GM19351 (cell line): ENCODE measurements around the gene HEXIM2.

Source experiments
- ATAC-seq: cut with Tn5 transposase; IDR thresholded peaks from one replicate; pipeline ENCODE4 v1.9.1; 2021; ENCODE audit warnings: mild to moderate bottlenecking, moderate library complexity; ENCODE audit not compliant: unreplicated experiment

The HEXIM2 gene

GRCh38 chr17:45143767-45144198 is 17.9 kb upstream of the HEXIM2 start:
- ATAC-seq, result no peak

- ATAC-seq, result no peak
Measured at GRCh38 chr17:45144199-45145034, 17.3 kb upstream of the HEXIM2 start.

- ATAC-seq, result no peak
Measured at GRCh38 chr17:45145035-45145389, 16.7 kb upstream of the HEXIM2 start.

GRCh38 chr17:45146166-45146565 is 15.5 kb upstream of the HEXIM2 start:
- ATAC-seq, result no peak

GRCh38 chr17:45146592-45146889 is 15.1 kb upstream of the HEXIM2 start:
- no peak for ATAC-seq

- ATAC-seq, result no peak
Measured at GRCh38 chr17:45146890-45147580, 14.6 kb upstream of the HEXIM2 start.

GRCh38 chr17:45147581-45148182 is 14.0 kb upstream of the HEXIM2 start:
- no peak for ATAC-seq

GRCh38 chr17:45148183-45149036 is 13.3 kb upstream of the HEXIM2 start, which contains the start of gene HEXIM1:
TSS of gene HEXIM1 (plus strand) at chr17:45148475. CDS start at chr17:45149191, 716 bp downstream.
- peak; percentile 59 for ATAC-seq

- no peak for ATAC-seq
Measured at GRCh38 chr17:45149037-45149668, 12.5 kb upstream of the HEXIM2 start.

GRCh38 chr17:45149669-45150664 is 11.7 kb upstream of the HEXIM2 start:
- no peak for ATAC-seq

GRCh38 chr17:45150911-45151809 is 10.5 kb upstream of the HEXIM2 start:
- no peak for ATAC-seq

GRCh38 chr17:45155029-45155428 is 6.6 kb upstream of the HEXIM2 start:
- ATAC-seq, result no peak

- ATAC-seq, result no peak
Measured at GRCh38 chr17:45155483-45155882, 6.2 kb upstream of the HEXIM2 start.

- ATAC-seq, result no peak
Measured at GRCh38 chr17:45156242-45156641, 5.4 kb upstream of the HEXIM2 start.

- ATAC-seq, result no peak
Measured at GRCh38 chr17:45160447-45161287, 1.0 kb upstream of the HEXIM2 start.

- ATAC-seq, result no peak
Measured at GRCh38 chr17:45162025-45162687, 481 bp downstream of the HEXIM2 start.

GRCh38 chr17:45164734-45165269 is 3.1 kb downstream of the HEXIM2 start:
- no peak for ATAC-seq
